Fibroblast of lung (primary cell): ENCODE data around the gene SUPT4H1. TPM values are rescaled to one million over a fixed set of nuclear protein-coding genes. Genes with fewer than 3 reads are reported as not detected.

ENCODE experiments used
- DNase-seq, 2 donors: peaks; one replicate each; pipeline versions ENCODE4 v3.0.0 to v3.0.0-alpha.2; 2010; ENCODE audit warnings: low read depth in 2 of 2
- H2AFZ ChIP-seq: 2 replicates; pipeline ENCODE4 v1.5.1; 2012; ENCODE audit warnings: low read length, control low read depth, inconsistent platforms
- H3K27ac ChIP-seq: 2 replicates; pipeline ENCODE4 v1.5.1; 2011; ENCODE audit warnings: low read length, control low read depth; ENCODE audit not compliant: insufficient read depth
- H3K27me3 ChIP-seq: 2 replicates; pipeline ENCODE4 v1.5.1; 2011; ENCODE audit warnings: mild to moderate bottlenecking, low read length; ENCODE audit not compliant: control insufficient read depth, insufficient read depth
- H3K36me3 ChIP-seq: 2 replicates; pipeline ENCODE4 v1.5.1; 2011; ENCODE audit warnings: low read length; ENCODE audit not compliant: control insufficient read depth, insufficient read depth
- H3K4me1 ChIP-seq: 2 replicates; pipeline ENCODE4 v1.5.1; 2011; ENCODE audit warnings: low read length; ENCODE audit not compliant: control insufficient read depth, insufficient read depth; ENCODE audit errors: extremely low read depth
- H3K4me2 ChIP-seq: 2 replicates; pipeline ENCODE4 v1.5.1; 2011; ENCODE audit warnings: low read length, control low read depth; ENCODE audit not compliant: insufficient read depth; ENCODE audit errors: extremely low read depth
- H3K4me3 ChIP-seq, 4 experiments: fragments of 200-600 bp in 1 of 4; sonication (generic) in 1 of 4; replicated peaks in 1 of 4; 2 replicates each; pipeline ENCODE4 v1.5.1; 2011 to 2016; ENCODE audit warnings: low read length in 4 of 4, low read depth in 3 of 4, mild to moderate bottlenecking in 3 of 4, control low read depth in 2 of 4, inconsistent platforms in 1 of 4, mixed read lengths in 1 of 4; ENCODE audit not compliant: insufficient read depth in 1 of 4; ENCODE audit errors: control extremely low read depth in 1 of 4
- H3K79me2 ChIP-seq: 2 replicates; pipeline ENCODE4 v1.5.1; 2012; ENCODE audit warnings: mild to moderate bottlenecking, low read length, inconsistent platforms; ENCODE audit not compliant: control insufficient read depth, insufficient read depth
- H3K9ac ChIP-seq: 2 replicates; pipeline ENCODE4 v1.5.1; 2011; ENCODE audit warnings: mild to moderate bottlenecking, low read length, control low read depth; ENCODE audit not compliant: insufficient read depth
- H3K9me3 ChIP-seq: 2 replicates; pipeline ENCODE4 v1.5.1; 2012; ENCODE audit warnings: low read depth, low read length; ENCODE audit not compliant: control insufficient read depth, insufficient read depth
- H4K20me1 ChIP-seq: 2 replicates; pipeline ENCODE4 v1.5.1; 2011; ENCODE audit warnings: low read length; ENCODE audit not compliant: control insufficient read depth, insufficient read depth; ENCODE audit errors: extremely low read depth
- CTCF ChIP-seq, 2 donors: IDR thresholded peaks in 1 of 2; conservative IDR thresholded peaks in 1 of 2; 1 replicate in 1 of 2; 2 replicates in 1 of 2; pipeline ENCODE4 v1.5.1; 2011 to 2012; ENCODE audit warnings: low read length in 2 of 2, control low read depth in 1 of 2, inconsistent platforms in 1 of 2, low read depth in 1 of 2, mild to moderate bottlenecking in 1 of 2
- EZH2 ChIP-seq: IDR thresholded peaks from 2 replicates; pipeline ENCODE4 v1.5.1; 2012; ENCODE audit warnings: low read length, control low read depth, mild to moderate bottlenecking; ENCODE audit errors: missing control alignments
- polyA plus RNA-seq, 2 donors: library from polyadenylated mRNA; depleted of rRNA in 1 of 2; stranded (reverse) in 1 of 2; unstranded in 1 of 2; fragments of >200 nt; gene quantifications; 2 replicates each; pipeline ENCODE4 v1.2.1, GENCODE V29; 2011 to 2012; ENCODE audit warnings: missing spikeins in 1 of 2
- total RNA-seq: library from RNA; depleted of rRNA; stranded (reverse); fragments of >200 nt; gene quantifications from 2 replicates; pipeline ENCODE4 v1.2.1, GENCODE V29; 2014

The SUPT4H1 gene
- total and polyA plus RNA-seq, 2 donors (not counting 1 experiment from before 2014, with no cell fraction given) = 41.9 to 207 TPM

GRCh38 chr17:58332778-58333735 is 18.9 kb downstream of the SUPT4H1 start:
- DNase-seq = no peak
- Histone ChIP-seq H3K9me3 (no peaks in the 10 kb centered on the region), H3K4me2 (no peak overlapping the region), H3K4me3 (no peak overlapping the region), H3K79me2 (no peaks in the 10 kb centered on the region), H3K36me3 (no peaks in the 10 kb centered on the region), H3K27ac (no peak overlapping the region), H3K4me1 (peaks cover 17% of the 10 kb centered on the region), H3K27me3 (peaks cover 5% of the 10 kb centered on the region), H4K20me1 (no peaks in the 10 kb centered on the region), H2AFZ (no peak overlapping the region), H3K9ac (no peak overlapping the region)
- no peak for TF ChIP-seq EZH2
- TF ChIP-seq CTCF (conservative IDR thresholded peaks at IDR 0.05 in 1 of 2, IDR thresholded peaks at IDR 0.05 in 1 of 2; ENCODE audit: low read depth in 1 of 2, low read length in 2 of 2) = no peak

GRCh38 chr17:58331815-58332777 is 19.9 kb downstream of the SUPT4H1 start:
- H2AFZ ChIP-seq = no peak overlapping the region
- no peak for TF ChIP-seq CTCF (conservative IDR thresholded peaks at IDR 0.05 in 1 of 2, IDR thresholded peaks at IDR 0.05 in 1 of 2; ENCODE audit: low read depth in 1 of 2, low read length in 2 of 2)
- H3K4me3 ChIP-seq = no peak overlapping the region
- H3K36me3 ChIP-seq = no peaks in the 10 kb centered on the region
- peaks cover 11% of the 10 kb centered on the region for H3K4me1 ChIP-seq
- no peaks in the 10 kb centered on the region for H3K9me3 ChIP-seq
- H3K27ac ChIP-seq = no peak overlapping the region
- no peak overlapping the region for H3K9ac ChIP-seq
- H3K27me3 ChIP-seq = peaks cover 7% of the 10 kb centered on the region
- H3K79me2 ChIP-seq = no peaks in the 10 kb centered on the region
- no peak overlapping the region for H3K4me2 ChIP-seq
- no peaks in the 10 kb centered on the region for H4K20me1 ChIP-seq
- no peak for DNase-seq
